HEK293 (cell line): Measurements from ENCODE around the gene STAB1.

Experiments
- BCL11A ChIP-seq: fragments of 450-650 bp; formaldehyde crosslinking; IDR thresholded peaks from 2 replicates; pipeline ENCODE4 v1.5.1; 2016; ENCODE audit warnings: low read depth, missing biosample characterization, missing genetic modification characterization
- MYNN ChIP-seq: fragments of 450-650 bp; formaldehyde crosslinking; IDR thresholded peaks from 2 replicates; pipeline ENCODE4 v1.5.1; 2016; ENCODE audit warnings: missing biosample characterization, missing genetic modification characterization, borderline replicate concordance
- PRDM1 ChIP-seq: fragments of 450-650 bp; formaldehyde crosslinking; IDR thresholded peaks from 2 replicates; pipeline ENCODE4; 2016; ENCODE audit warnings: missing biosample characterization, missing genetic modification characterization
- PRDM6 ChIP-seq: fragments of 450-650 bp; formaldehyde crosslinking; IDR thresholded peaks from 2 replicates; pipeline ENCODE4 v1.5.1; 2017; ENCODE audit warnings: missing biosample characterization, missing genetic modification characterization
- SP3 ChIP-seq: fragments of 450-650 bp; formaldehyde crosslinking; IDR thresholded peaks from 2 replicates; pipeline ENCODE4 v1.5.1; 2016; ENCODE audit warnings: missing biosample characterization, missing genetic modification characterization
- ZBTB48 ChIP-seq: fragments of 450-650 bp; formaldehyde crosslinking; IDR thresholded peaks from 2 replicates; pipeline ENCODE4 v1.5.1; 2016; ENCODE audit warnings: missing biosample characterization, missing genetic modification characterization
- ZFP3 ChIP-seq: fragments of 450-650 bp; formaldehyde crosslinking; IDR thresholded peaks from 2 replicates; pipeline ENCODE4 v1.5.1; 2016; ENCODE audit warnings: low read depth, missing biosample characterization, missing genetic modification characterization
- ZNF138 ChIP-seq: fragments of 450-650 bp; formaldehyde crosslinking; IDR thresholded peaks from 2 replicates; pipeline ENCODE4 v1.5.1; 2016; ENCODE audit warnings: missing biosample characterization, missing genetic modification characterization, borderline replicate concordance
- ZNF214 ChIP-seq: fragments of 450-650 bp; formaldehyde crosslinking; IDR thresholded peaks from 2 replicates; pipeline ENCODE4 v1.5.1; 2017; ENCODE audit warnings: missing biosample characterization, mild to moderate bottlenecking, missing genetic modification characterization, borderline replicate concordance
- ZNF274 ChIP-seq, 2 experiments: fragments of 200-500 bp in 1 of 2; fragments of 450-650 bp in 1 of 2; sonication (Bioruptor generic) in 1 of 2; formaldehyde crosslinking in 1 of 2; IDR thresholded peaks; 2 replicates each; pipeline versions ENCODE4 v1.5.1 to v1.6.1; 2014 to 2016; ENCODE audit warnings: borderline replicate concordance in 1 of 2, inconsistent platforms in 1 of 2, low read length in 1 of 2, missing biosample characterization in 1 of 2, missing genetic modification characterization in 1 of 2
- ZNF660 ChIP-seq: fragments of 450-650 bp; IDR thresholded peaks from 2 replicates; pipeline ENCODE4 v1.5.1; 2018; ENCODE audit warnings: missing biosample characterization, mild to moderate bottlenecking, missing genetic modification characterization
- ZNF777 ChIP-seq: fragments of 450-650 bp; formaldehyde crosslinking; IDR thresholded peaks from 2 replicates; pipeline ENCODE4 v1.5.1; 2017; ENCODE audit warnings: missing biosample characterization, missing genetic modification characterization, borderline replicate concordance
- TF ChIP-seq, protein P1 (sequence below): fragments of 450-650 bp; formaldehyde crosslinking; IDR thresholded peaks from 2 replicates; pipeline ENCODE4 v1.5.1; 2016; ENCODE audit warnings: missing biosample characterization, missing genetic modification characterization

DNA sequence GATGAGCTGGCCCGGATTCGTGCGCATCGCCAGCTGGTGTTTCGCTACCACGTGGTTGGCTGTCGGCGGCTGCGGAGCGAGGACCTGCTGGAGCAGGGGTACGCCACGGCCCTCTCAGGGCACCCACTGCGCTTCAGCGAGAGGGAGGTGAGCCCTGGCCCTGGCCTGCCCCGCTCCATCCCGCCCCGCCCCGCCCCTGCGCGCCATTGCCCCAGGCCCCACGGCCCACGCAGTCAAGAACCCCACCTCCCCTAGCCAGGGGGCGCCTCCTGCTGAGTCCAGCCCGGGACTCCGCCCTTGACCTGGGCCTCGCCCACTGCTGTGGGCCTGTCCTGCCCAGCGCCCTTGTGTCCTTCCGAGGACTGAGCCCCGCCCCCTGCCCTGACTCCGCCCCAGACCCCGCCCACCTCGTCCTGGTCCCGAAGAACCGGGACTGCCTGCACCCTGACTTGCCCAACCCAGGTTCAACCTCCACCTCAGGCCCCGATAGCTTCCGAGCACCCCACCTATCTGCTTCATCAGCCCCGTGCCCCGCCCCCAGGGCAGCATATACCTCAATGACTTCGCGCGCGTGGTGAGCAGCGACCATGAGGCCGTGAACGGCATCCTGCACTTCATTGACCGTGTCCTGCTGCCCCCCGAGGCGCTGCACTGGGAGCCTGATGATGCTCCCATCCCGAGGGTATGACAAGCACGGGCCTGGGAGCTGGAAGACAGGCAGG is 23.7 kb downstream of the STAB1 start:
- TF ChIP-seq, protein P1, sequence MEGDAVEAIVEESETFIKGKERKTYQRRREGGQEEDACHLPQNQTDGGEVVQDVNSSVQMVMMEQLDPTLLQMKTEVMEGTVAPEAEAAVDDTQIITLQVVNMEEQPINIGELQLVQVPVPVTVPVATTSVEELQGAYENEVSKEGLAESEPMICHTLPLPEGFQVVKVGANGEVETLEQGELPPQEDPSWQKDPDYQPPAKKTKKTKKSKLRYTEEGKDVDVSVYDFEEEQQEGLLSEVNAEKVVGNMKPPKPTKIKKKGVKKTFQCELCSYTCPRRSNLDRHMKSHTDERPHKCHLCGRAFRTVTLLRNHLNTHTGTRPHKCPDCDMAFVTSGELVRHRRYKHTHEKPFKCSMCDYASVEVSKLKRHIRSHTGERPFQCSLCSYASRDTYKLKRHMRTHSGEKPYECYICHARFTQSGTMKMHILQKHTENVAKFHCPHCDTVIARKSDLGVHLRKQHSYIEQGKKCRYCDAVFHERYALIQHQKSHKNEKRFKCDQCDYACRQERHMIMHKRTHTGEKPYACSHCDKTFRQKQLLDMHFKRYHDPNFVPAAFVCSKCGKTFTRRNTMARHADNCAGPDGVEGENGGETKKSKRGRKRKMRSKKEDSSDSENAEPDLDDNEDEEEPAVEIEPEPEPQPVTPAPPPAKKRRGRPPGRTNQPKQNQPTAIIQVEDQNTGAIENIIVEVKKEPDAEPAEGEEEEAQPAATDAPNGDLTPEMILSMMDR (tag by site-specific recombination): no peak
- TF ChIP-seq BCL11A (tag by site-specific recombination) (no peak), ZFP3 (tag by site-specific recombination) (no peak), SP3 (0 out of 2 replicates have a peak, but pooled peaks have one; percentile 23), ZBTB48 (tag by site-specific recombination) (no peak), ZNF660 (tag by site-specific recombination) (no peak), ZNF777 (tag by site-specific recombination) (no peak), PRDM1 (tag by site-specific recombination) (no peak), ZNF138 (tag by site-specific recombination) (no peak), ZNF214 (no peak), PRDM6 (tag by site-specific recombination) (no peak), ZNF274 (IDR thresholded peaks at IDR 0.05; ENCODE audit: low read length) (no peak), ZNF274 (tag by site-specific recombination; IDR thresholded peaks at IDR 0.05; ENCODE audit: borderline replicate concordance) (no peak), MYNN (no peak)
